HepG2 (cell line): ENCODE results near the gene STMN3.
A peak's percentile ranks its signal among the peaks of the same experiment; 100 is the strongest.

Source experiments
- ATF7-NPFF ChIP-seq: sonication (generic); formaldehyde crosslinking; IDR thresholded peaks from 2 replicates; pipeline ENCODE4 v1.8.1; 2023; ENCODE audit warnings: mild to moderate bottlenecking, low read depth, missing genetic modification reagents, moderate library complexity
- CHCHD3 ChIP-seq: sonication (generic); formaldehyde crosslinking; IDR thresholded peaks from 2 replicates; pipeline ENCODE4 v1.8.0; 2022; ENCODE audit warnings: mild to moderate bottlenecking, missing genetic modification reagents, moderate library complexity
- CTCF ChIP-seq: sonication (generic); formaldehyde crosslinking; IDR thresholded peaks from 2 replicates; pipeline ENCODE4 v1.5.0; 2020; ENCODE audit warnings: mild to moderate bottlenecking, missing genetic modification reagents, moderate library complexity
- E2F5 ChIP-seq: sonication (generic); formaldehyde crosslinking; conservative IDR thresholded peaks from 2 replicates; pipeline ENCODE4 v1.4.0; 2020; ENCODE audit warnings: missing genetic modification reagents
- ETV5 ChIP-seq: IDR thresholded peaks from 2 replicates; pipeline ENCODE4 v1.6.1; 2018; ENCODE audit warnings: missing biosample characterization, missing genetic modification reagents, inconsistent platforms, borderline replicate concordance
- EZH2 ChIP-seq: conservative IDR thresholded peaks from 2 replicates; pipeline ENCODE4 v1.6.1; 2012; ENCODE audit warnings: mild to moderate bottlenecking, low read depth, low read length, moderate library complexity
- HDAC2 ChIP-seq: sonication (generic); formaldehyde crosslinking; IDR thresholded peaks from 2 replicates; pipeline ENCODE4 v1.4.0; 2020; ENCODE audit warnings: missing genetic modification reagents
- MAZ ChIP-seq, 2 experiments: sonication (generic) in 1 of 2; formaldehyde crosslinking in 1 of 2; IDR thresholded peaks; 2 replicates each; pipeline versions ENCODE4 v1.5.0 to v1.6.1; 2012 to 2020; ENCODE audit warnings: low read depth in 2 of 2, mild to moderate bottlenecking in 2 of 2, borderline replicate concordance in 1 of 2, improper control_type of control experiment in 1 of 2, low read length in 1 of 2, missing genetic modification reagents in 1 of 2, moderate library complexity in 1 of 2
- NAIF1 ChIP-seq: sonication (generic); formaldehyde crosslinking; IDR thresholded peaks from 2 replicates; pipeline ENCODE4 v1.5.0; 2020; ENCODE audit warnings: mild to moderate bottlenecking, missing genetic modification reagents, borderline replicate concordance
- PRDM4 ChIP-seq: sonication (generic); formaldehyde crosslinking; IDR thresholded peaks from 2 replicates; pipeline ENCODE4 v1.9.0; 2021; ENCODE audit warnings: missing genetic modification reagents, borderline replicate concordance
- RXRA ChIP-seq: sonication (generic); formaldehyde crosslinking; IDR thresholded peaks from 2 replicates; pipeline ENCODE4 v1.5.1; 2020; ENCODE audit warnings: missing genetic modification reagents
- SMAD1 ChIP-seq: sonication (generic); formaldehyde crosslinking; IDR thresholded peaks from 2 replicates; pipeline ENCODE4 v1.4.0; 2020; ENCODE audit warnings: missing genetic modification reagents, low read depth, mild to moderate bottlenecking, borderline replicate concordance
- ZNF274 ChIP-seq: sonication (generic); formaldehyde crosslinking; IDR thresholded peaks from 2 replicates; pipeline ENCODE4 v1.5.1; 2020; ENCODE audit warnings: mild to moderate bottlenecking, missing genetic modification reagents
- ZNF3 ChIP-seq: IDR thresholded peaks from 2 replicates; pipeline ENCODE4 v1.7.0; 2017; ENCODE audit warnings: inconsistent platforms

DNA sequence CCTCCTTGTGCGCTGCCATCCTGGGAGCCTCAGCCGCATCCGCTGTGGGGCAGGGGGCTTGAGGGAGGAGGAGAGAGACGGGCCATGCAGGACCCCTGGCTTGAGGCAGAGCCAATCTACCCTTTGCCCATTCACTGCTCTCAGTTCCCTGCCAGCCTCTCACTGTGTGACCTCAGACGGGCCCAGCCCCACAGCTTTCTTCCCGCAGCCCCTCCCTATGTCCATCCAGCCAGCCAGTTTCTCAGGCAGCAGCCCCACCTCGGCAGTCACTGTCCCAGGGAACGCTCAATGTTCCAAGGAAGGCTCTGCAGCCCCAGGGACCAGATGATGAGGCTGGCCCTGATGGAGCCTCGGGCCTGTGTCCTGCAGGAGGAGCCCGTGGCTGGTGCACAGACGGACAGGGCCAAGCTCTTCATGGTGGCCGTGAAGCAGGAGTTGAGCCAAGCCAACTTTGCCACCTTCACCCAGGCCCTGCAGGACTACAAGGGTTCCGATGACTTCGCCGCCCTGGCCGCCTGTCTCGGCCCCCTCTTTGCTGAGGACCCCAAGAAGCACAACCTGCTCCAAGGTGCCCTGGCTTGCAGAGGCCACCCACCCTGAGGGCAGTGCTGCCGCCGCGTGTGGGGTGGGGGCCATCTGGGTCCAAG is 39.3 kb upstream of the STMN3 start:
- no peak for TF ChIP-seq SMAD1 (CRISPR knock-in tag)
- no peak for TF ChIP-seq ETV5 (CRISPR knock-in tag)
- TF ChIP-seq CHCHD3 (CRISPR knock-in tag) = no peak
- TF ChIP-seq HDAC2 = no peak
- no peak for TF ChIP-seq NAIF1 (CRISPR knock-in tag)
- peak; percentile 36; the same call in 1 of the 2 replicates for TF ChIP-seq CTCF (CRISPR knock-in tag)
- TF ChIP-seq PRDM4 = no peak
- no peak for TF ChIP-seq E2F5 (CRISPR knock-in tag)
- TF ChIP-seq RXRA (CRISPR knock-in tag) = peak; percentile 44; the same call in 1 of the 2 replicates
- no peak for TF ChIP-seq ATF7-NPFF (CRISPR knock-in tag)
- no peak for TF ChIP-seq EZH2
- no peak for TF ChIP-seq ZNF3 (CRISPR knock-in tag)
- no peak for TF ChIP-seq ZNF274 (CRISPR knock-in tag)
- no peak for TF ChIP-seq MAZ (IDR thresholded peaks at IDR 0.05; ENCODE audit: borderline replicate concordance, low read depth, low read length)
- TF ChIP-seq MAZ (CRISPR knock-in tag; IDR thresholded peaks at IDR 0.05; ENCODE audit: low read depth) = no peak
